NCI-H510A (cell line): ENCODE results near the gene SUPT5H.
"Not testable (repeated sequence)": the region's sequence is repeated elsewhere in the genome, so short reads cannot be mapped to it uniquely, and the experiment has no call there.

Source experiments
- DNase-seq: peaks from one replicate; lab custom pipeline; 2025; lab: John Stamatoyannopoulos, UW

Gene SUPT5H

GRCh38 chr19:39465956-39466747 lies 20.8 kb downstream of the SUPT5H start:
- DNase-seq = no peak

- DNase-seq = no peak
Measured at GRCh38 chr19:39467941-39468340, 22.6 kb downstream of the SUPT5H start.

GRCh38 chr19:39469036-39469435 lies 23.7 kb downstream of the SUPT5H start:
- no peak for DNase-seq

GRCh38 chr19:39469567-39469966 lies 24.2 kb downstream of the SUPT5H start:
- DNase-seq = no peak

- no peak for DNase-seq
Measured at GRCh38 chr19:39470724-39471339, 25.4 kb downstream of the SUPT5H start.

- DNase-seq = no peak
Measured at GRCh38 chr19:39471756-39472536, 26.6 kb downstream of the SUPT5H start.

- DNase-seq = no peak
Measured at GRCh38 chr19:39472746-39473442, 27.5 kb downstream of the SUPT5H start.

- DNase-seq = no peak
Measured at GRCh38 chr19:39473443-39473960, 28.1 kb downstream of the SUPT5H start.

GRCh38 chr19:39474139-39474620 lies 28.8 kb downstream of the SUPT5H start:
- peak; percentile 40 for DNase-seq

GRCh38 chr19:39475748-39476147 lies 30.4 kb downstream of the SUPT5H start:
- DNase-seq = no peak

- not testable (repeated sequence) for DNase-seq
Measured at GRCh38 chr19:39479319-39479801, 34.0 kb downstream of the SUPT5H start.

- DNase-seq = no peak
Measured at GRCh38 chr19:39479916-39480315, 34.5 kb downstream of the SUPT5H start.

GRCh38 chr19:39480337-39481228 lies 35.2 kb downstream of the SUPT5H start, which contains the start of gene TIMM50:
TSS of gene TIMM50 (plus strand) at chr19:39480838. CDS start at chr19:39480854, 16 bp downstream.
- DNase-seq = peak; percentile 97

- no peak for DNase-seq
Measured at GRCh38 chr19:39481229-39481545, 35.8 kb downstream of the SUPT5H start.

- no peak for DNase-seq
Measured at GRCh38 chr19:39481676-39482075, 36.3 kb downstream of the SUPT5H start.

- no peak for DNase-seq
Measured at GRCh38 chr19:39483141-39483540, 37.8 kb downstream of the SUPT5H start.

- DNase-seq = no peak
Measured at GRCh38 chr19:39489756-39490155, 44.4 kb downstream of the SUPT5H start.

- DNase-seq = no peak
Measured at GRCh38 chr19:39492225-39492624, 46.8 kb downstream of the SUPT5H start.

- DNase-seq = no peak
Measured at GRCh38 chr19:39492788-39493187, 47.4 kb downstream of the SUPT5H start.

GRCh38 chr19:39494661-39495060 lies 49.3 kb downstream of the SUPT5H start:
- no peak for DNase-seq

- DNase-seq = no peak
Measured at GRCh38 chr19:39496063-39496462, 50.7 kb downstream of the SUPT5H start.
